Memory B cell (primary cell): ENCODE measurements around the gene SLC22A1.
"Not testable (repeated sequence)": the region's sequence is repeated elsewhere in the genome, so short reads cannot be mapped to it uniquely, and the experiment has no call there.

Source experiments
- ATAC-seq: fragments of 150-1000 bp; cut with Tn5 transposase; 2 replicates; pipeline ENCODE4 v1.10.0; 2021; ENCODE audit warnings: low read depth, mild to moderate bottlenecking, moderate library complexity
- DNase-seq, 2 donors: peaks; one replicate each; pipeline ENCODE4 v3.0.0; 2022; ENCODE audit warnings: low spot score in 2 of 2
- H3K27ac Mint-ChIP-seq: one replicate; pipeline ENCODE4 v1.8.0; 2022; ENCODE audit warnings: mild to moderate bottlenecking, moderate library complexity, mixed read lengths
- H3K27me3 Mint-ChIP-seq: one replicate; pipeline ENCODE4 v1.8.0; 2022; ENCODE audit warnings: mixed read lengths
- H3K36me3 Mint-ChIP-seq: one replicate; pipeline ENCODE4 v1.8.0; 2022; ENCODE audit warnings: mild to moderate bottlenecking, mixed read lengths
- H3K4me1 Mint-ChIP-seq: one replicate; pipeline ENCODE4 v1.8.0; 2022; ENCODE audit warnings: mixed read lengths
- H3K4me3 Mint-ChIP-seq: one replicate; pipeline ENCODE4 v1.8.0; 2022; ENCODE audit warnings: mild to moderate bottlenecking, moderate library complexity, mixed read lengths
- H3K9me3 Mint-ChIP-seq: one replicate; pipeline ENCODE4 v1.8.0; 2022; ENCODE audit warnings: mixed read lengths

Gene SLC22A1

DNA sequence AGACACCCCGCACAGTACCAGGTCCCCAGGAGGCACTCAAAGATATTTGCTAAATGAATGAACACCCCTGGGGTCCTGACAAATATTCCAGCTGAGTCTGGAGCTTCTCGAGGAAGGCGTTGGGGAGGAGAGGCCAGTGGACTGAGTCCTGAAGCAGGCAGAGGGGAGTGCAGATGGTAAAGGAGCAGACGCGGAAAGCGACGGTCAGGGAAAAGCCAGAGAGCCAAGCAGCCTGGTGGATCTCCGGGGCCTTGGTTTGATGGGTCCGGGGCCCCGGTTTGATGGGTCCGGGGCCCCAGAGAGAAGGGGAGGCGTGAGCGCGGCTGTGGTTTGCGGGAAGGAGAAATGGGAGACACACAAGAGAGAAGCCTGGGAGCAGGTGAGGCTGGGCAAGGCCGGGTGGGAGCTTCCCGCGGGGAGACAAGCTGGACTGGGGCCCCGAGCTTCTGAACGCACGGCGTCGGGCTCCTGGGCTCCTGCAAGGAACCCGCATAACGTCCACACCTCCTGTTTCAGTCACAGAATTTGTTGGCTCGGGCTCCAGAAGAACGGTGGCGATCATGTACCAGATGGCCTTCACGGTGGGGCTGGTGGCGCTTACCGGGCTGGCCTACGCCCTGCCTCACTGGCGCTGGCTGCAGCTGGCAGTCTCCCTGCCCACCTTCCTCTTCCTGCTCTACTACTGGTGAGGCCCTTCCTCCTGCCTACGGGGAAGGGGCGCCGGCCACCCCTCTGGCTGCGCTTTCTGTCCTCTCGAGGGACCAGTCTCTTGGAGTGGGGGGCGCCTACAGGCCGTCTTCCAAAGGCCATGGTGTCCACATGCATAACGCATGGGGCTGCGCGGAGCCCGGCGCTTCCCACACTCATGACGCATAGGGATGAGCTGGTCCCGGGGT is 12.1 kb downstream of the SLC22A1 start:
- no peaks in the 10 kb centered on the region for H3K27me3 Mint-ChIP-seq
- H3K36me3 Mint-ChIP-seq: no peaks in the 10 kb centered on the region
- no peak overlapping the region for H3K27ac Mint-ChIP-seq
- ATAC-seq (no peak), DNase-seq (no peak)
- no peak overlapping the region for H3K4me3 Mint-ChIP-seq
- H3K4me1 Mint-ChIP-seq: no peaks in the 10 kb centered on the region
- H3K9me3 Mint-ChIP-seq: no peaks in the 10 kb centered on the region

DNA sequence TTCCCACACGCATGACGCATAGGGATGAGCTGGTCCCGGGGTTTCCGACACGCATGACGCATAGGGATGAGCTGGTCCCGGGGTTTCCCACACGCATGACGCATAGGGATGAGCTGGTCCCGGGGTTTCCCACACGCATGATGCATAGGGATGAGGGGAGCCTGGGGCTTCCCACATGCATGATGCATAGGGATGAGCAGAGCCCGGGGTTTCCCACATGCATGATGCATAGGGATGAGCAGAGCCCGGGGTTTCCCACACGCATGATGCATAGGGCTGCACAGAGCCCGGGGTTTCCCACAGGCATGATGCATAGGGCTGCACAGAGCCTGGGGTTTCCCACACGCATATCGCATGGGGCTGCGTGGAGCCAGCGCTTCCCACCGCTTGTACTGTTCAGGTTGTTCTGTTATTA is 12.7 kb downstream of the SLC22A1 start:
- not testable (repeated sequence) for DNase-seq, H3K27ac Mint-ChIP-seq, H3K36me3 Mint-ChIP-seq, H3K27me3 Mint-ChIP-seq, ATAC-seq, H3K9me3 Mint-ChIP-seq, H3K4me1 Mint-ChIP-seq, H3K4me3 Mint-ChIP-seq

DNA sequence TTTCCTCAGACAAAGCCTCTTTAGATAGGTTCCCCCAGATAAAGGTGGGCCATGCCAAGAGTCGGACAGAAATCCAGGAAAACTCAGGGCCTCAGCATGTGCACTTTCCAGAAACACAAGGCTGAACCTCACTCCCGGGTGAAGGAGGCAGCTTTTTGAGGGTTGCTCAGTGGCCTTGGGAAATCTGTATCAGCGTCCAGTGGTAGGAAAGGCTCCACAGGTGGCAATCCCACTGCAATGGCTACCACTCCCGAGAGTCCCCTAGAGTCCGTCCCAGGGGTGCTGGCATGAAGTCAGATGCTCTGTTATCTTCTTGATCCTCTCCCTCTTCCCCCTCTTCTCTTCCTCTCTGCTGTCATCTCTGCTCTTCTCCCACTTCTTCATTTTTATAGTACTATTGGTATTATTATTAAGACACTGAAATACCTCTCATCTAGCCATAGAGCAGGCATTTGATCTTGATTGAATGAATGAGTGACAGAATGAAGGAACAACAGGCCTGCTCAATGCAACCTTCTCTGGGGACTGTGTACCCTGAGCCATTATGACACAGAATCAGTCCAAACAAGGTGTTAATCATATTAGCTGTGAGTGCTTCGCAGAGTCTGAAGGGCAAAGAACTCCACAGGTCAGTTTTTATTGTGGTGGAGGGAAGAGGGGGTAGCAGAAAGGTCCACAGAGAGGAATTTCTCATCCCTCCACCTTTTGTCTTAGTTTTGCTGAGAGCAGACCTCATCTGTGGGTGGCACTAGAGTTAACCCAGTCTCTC is 13.3 kb downstream of the SLC22A1 start:
- Mint-ChIP-seq H3K36me3 (no peaks in the 10 kb centered on the region), H3K27me3 (no peaks in the 10 kb centered on the region), H3K4me3 (no peak overlapping the region), H3K9me3 (no peaks in the 10 kb centered on the region), H3K4me1 (no peaks in the 10 kb centered on the region), H3K27ac (no peak overlapping the region)
- ATAC-seq (no peak), DNase-seq (no peak)

DNA sequence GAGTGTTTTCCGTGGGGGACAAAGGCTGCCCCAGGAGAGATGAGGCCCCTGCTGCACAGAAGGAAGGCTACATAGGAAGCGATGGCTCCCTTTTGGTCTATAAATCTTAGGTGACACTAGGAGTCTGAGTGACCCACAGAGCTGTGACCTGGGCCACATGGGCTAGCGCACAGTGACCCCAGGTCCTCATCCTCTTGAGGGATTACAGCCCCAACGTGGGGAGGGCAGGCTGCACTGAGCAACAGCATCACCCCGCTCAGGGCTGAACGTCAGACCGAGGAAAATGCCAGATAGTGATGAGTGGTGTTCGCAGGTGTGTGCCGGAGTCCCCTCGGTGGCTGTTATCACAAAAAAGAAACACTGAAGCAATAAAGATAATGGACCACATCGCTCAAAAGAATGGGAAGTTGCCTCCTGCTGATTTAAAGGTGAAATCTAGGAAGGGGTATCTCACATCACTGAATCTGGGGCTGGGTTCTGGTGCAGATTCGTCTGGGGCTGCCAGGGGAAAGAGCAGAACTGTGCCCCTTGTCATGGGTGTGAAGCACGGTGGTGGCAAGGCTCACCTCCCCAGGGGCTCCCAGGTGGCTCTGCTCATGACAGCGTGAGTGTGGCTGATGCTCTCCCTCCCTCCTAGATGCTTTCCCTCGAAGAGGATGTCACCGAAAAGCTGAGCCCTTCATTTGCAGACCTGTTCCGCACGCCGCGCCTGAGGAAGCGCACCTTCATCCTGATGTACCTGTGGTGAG is 14.5 kb downstream of the SLC22A1 start:
- H3K4me1 Mint-ChIP-seq: no peaks in the 10 kb centered on the region
- no peak overlapping the region for H3K27ac Mint-ChIP-seq
- no peaks in the 10 kb centered on the region for H3K27me3 Mint-ChIP-seq
- H3K36me3 Mint-ChIP-seq: no peaks in the 10 kb centered on the region
- no peak for DNase-seq
- H3K4me3 Mint-ChIP-seq: no peak overlapping the region
- no peaks in the 10 kb centered on the region for H3K9me3 Mint-ChIP-seq
- ATAC-seq: no peak

DNA sequence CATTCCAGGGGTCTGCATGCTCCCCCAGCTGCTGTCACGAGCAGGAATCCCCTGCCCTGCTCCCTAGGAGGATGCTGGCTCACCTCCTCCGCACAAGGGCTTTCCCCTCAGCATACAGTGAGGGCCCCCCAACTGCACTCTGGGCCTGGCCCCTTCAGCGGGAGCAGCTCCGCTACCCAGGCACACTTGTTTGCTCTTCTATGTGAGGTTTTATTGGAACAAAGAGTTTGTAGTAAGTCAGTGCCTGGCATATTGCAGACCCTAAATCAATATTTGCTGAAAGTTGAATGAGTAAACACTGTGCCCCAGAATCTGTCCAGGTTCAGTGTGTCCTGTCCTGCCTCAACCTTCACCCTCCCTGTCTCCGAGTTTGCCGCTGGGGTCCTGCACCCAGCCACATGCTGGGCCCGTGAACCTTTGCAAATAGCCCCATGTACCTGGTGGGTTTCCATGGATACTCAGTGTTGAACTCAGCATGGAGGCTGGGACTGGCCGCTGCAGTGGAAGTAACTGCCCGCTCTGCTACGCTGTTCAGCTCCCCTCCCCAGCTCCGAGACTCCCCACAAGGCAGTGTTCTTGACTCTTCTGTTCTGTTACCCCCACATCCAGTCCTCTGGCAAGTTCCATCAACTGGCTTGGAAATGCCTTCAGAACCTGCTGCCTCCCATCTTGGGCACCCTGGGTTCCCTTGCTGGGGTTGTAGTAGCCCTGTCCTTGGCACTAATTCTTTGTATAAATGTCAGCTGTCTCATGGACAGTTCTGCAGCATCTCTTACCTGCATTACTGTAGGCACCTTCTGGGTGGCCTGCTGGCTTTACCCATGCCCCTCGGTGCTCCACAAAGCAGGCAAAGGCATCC is 15.7 kb downstream of the SLC22A1 start:
- H3K27ac Mint-ChIP-seq: no peak overlapping the region
- H3K4me1 Mint-ChIP-seq: no peaks in the 10 kb centered on the region
- no peak for DNase-seq

DNA sequence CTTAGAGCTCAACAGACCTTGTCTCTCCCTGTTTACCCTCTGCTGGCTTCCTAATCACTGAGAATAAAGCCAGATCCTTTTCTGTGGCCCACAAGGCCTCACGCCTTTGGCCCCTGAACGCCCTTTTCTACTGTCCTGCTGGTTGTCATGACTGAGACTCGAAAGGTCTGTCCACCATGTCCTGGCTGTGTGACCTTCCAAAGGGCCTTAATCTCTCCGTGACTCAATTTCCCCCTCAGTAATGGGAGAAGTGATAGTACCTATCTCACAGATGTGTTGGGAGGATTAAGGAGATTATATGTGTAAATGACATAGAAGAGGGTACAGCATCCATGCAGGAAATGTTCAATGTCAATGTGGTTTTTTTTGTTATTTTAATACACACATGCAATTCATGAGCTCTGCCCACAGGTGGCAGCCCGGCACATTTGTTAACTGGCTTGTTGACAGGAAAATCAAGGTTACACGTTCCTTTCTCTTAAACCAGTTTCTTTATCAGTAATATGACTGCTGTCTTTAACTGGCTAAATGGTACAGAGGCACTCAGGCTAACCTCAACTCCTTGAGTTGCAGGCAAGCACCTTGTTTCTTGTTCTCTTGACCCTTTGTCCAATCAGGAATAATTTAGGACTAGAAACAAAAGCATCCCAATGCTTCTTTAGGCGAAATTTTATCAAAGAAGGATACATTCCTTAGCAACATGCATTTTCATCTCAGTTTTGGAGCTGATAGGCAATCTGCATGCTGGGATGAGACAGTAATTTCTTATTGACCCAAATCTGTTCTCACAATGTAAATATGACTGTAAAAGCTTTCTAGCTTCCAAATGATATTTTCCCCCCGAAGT is 16.6 kb downstream of the SLC22A1 start:
- DNase-seq: peak in 1 of 2 donors; percentile 23
- Mint-ChIP-seq H3K9me3 (no peaks in the 10 kb centered on the region), H3K27ac (peak overlapping the region; percentile 49), H3K27me3 (peaks cover 3% of the 10 kb centered on the region), H3K36me3 (no peaks in the 10 kb centered on the region), H3K4me1 (no peaks in the 10 kb centered on the region), H3K4me3 (no peak overlapping the region)
- ATAC-seq: no peak

More for the DNA sequence above, 15.7 kb downstream of the SLC22A1 start:
- H3K36me3 Mint-ChIP-seq: no peaks in the 10 kb centered on the region
- H3K9me3 Mint-ChIP-seq: no peaks in the 10 kb centered on the region
- H3K27me3 Mint-ChIP-seq: peaks cover 3% of the 10 kb centered on the region
- ATAC-seq: no peak
- no peak overlapping the region for H3K4me3 Mint-ChIP-seq

DNA sequence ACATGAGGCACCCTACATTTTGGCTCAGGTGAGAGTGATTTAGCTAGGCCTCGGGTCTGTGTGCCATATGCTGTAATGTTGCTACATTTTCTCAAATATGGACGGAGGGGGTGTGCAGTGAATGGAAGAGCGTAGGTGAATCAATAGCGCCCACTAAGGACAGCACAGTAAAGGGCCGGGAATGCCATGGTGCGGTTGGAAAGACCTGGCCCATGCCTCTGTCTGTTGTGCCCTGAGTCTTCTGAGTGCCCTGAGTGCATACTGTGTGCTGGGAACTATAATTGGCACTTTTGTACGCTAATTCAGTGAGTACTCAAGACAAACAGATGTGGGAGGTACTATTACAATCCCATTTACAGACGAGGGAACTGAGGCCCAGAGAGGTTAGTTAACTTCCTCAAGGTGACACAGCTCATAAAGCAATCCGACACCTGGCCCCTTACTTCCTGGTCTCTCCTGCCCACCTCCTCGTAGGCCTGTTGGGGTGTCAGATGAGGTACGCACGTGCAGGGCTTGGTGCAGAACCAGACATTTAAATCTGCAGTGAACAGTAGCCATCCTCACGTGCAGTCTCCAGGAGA is 17.3 kb downstream of the SLC22A1 start:
- ATAC-seq (no peak), DNase-seq (no peak)
- no peak overlapping the region for H3K27ac Mint-ChIP-seq
- no peaks in the 10 kb centered on the region for H3K36me3 Mint-ChIP-seq
- H3K4me3 Mint-ChIP-seq: no peak overlapping the region
- H3K27me3 Mint-ChIP-seq: peaks cover 3% of the 10 kb centered on the region
- no peaks in the 10 kb centered on the region for H3K4me1 Mint-ChIP-seq
- H3K9me3 Mint-ChIP-seq: no peaks in the 10 kb centered on the region

DNA sequence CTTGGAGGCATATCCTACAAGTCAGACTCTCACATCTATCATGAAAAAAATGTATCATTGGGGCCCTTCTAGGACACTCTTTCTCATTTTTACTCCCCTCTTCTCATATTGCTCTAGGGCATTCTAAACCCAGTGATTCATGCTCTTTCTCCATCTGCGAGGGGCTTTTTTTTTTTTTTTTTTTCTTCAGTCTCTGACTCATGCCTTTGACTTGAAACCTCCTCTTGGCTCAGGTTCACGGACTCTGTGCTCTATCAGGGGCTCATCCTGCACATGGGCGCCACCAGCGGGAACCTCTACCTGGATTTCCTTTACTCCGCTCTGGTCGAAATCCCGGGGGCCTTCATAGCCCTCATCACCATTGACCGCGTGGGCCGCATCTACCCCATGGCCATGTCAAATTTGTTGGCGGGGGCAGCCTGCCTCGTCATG is 17.8 kb downstream of the SLC22A1 start:
- H3K9me3 Mint-ChIP-seq: peaks cover 2% of the 10 kb centered on the region
- H3K36me3 Mint-ChIP-seq: peaks cover 2% of the 10 kb centered on the region
- no peak overlapping the region for H3K4me3 Mint-ChIP-seq
- no peak overlapping the region for H3K27ac Mint-ChIP-seq
- H3K27me3 Mint-ChIP-seq: peaks cover 3% of the 10 kb centered on the region
- DNase-seq (no peak), ATAC-seq (no peak)
- no peaks in the 10 kb centered on the region for H3K4me1 Mint-ChIP-seq

DNA sequence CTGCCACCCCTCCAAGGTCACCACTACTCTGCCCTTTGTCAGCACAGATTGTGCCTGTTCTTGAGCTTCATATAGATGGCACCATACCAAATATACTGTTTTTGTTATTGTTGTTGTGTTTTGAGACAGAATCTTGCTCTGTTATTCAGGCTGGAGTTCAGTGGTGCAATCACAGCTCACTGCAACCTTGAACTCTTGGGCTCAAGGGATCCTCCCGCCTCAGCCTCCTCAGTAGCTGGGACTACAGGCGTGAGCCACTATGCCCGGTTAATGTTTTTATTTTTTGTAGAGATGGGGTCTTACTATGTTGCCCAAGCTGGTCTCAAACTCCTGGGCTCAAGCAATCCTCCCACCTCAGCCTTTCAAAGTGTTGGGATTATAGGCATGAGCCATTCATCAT is 18.9 kb downstream of the SLC22A1 start:
- H3K27ac Mint-ChIP-seq: not testable (repeated sequence)

DNA sequence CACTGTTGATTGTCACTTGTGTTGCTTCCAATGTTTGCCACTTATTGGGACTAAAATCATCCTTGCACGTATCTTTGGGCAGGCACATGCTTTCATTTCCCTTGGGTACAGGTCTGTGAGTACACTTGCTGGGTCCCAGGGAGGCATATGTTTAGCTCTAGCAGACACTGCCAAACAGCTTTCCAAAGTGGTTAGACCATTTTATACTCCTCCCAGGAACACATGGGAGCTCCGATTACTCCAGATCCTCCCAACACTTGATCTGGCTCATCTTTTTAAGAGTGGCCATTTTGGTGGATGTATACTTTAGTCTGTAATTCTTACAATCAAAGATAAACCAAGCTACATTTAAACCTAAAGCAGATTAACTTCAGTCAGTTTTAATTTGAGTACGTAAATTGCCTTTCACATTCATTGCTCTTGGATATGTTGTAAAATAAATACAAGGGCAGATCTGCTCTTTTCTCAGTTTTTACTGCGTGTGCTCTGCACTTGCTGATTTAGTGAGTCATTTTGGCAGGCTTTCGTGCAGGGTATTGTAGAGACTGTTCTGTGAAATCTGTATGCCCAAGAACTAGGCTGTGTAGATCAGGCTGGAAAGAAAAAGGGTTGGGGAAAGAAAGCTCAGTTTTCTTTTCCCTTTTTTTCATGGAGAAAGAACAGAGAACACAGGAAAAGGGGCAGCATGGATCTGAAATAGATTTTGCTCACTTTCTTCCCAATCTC is 19.5 kb downstream of the SLC22A1 start:
- no peaks in the 10 kb centered on the region for H3K4me1 Mint-ChIP-seq
- no peak for DNase-seq
- H3K27me3 Mint-ChIP-seq: peaks cover 3% of the 10 kb centered on the region
- H3K9me3 Mint-ChIP-seq: peaks cover 2% of the 10 kb centered on the region
- no peak overlapping the region for H3K27ac Mint-ChIP-seq
- H3K36me3 Mint-ChIP-seq: peaks cover 4% of the 10 kb centered on the region
- no peak for ATAC-seq
- no peak overlapping the region for H3K4me3 Mint-ChIP-seq

More for the DNA sequence above, 18.9 kb downstream of the SLC22A1 start:
- not testable (repeated sequence) for ATAC-seq, H3K9me3 Mint-ChIP-seq, H3K4me1 Mint-ChIP-seq, DNase-seq, H3K4me3 Mint-ChIP-seq, H3K36me3 Mint-ChIP-seq, H3K27me3 Mint-ChIP-seq

DNA sequence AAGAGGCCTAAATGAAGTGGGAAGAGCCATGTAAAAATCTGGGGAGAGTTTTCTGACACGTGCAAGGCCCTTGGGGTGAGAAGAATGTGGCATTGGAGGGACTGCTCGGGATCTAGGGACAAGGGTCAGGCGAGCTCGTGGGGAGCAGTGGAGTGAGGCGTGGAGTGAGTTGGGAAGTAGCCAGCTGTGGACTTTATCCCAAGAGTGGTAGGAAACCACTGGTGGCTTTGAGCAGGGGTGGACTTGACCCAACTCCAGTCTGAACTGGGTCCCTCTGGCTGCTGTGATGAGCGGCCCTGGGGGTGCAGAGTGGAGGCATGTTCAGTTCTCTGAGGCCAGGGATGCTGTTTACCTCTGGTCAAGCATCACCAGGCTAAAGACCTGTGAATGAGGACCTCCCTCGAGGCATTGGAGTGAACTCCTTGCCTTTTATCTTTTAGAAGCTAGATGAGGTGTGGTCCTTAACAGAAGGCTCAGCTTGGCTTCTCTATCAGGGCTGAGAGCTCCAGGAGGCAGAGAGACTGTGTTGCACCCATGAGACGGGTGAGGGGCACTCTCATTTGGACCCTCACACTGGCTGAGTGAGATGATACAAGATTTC is 20.6 kb downstream of the SLC22A1 start:
- H3K27ac Mint-ChIP-seq: no peak overlapping the region
- no peak overlapping the region for H3K4me3 Mint-ChIP-seq
- no peaks in the 10 kb centered on the region for H3K4me1 Mint-ChIP-seq
- peaks cover 3% of the 10 kb centered on the region for H3K27me3 Mint-ChIP-seq
- peaks cover 5% of the 10 kb centered on the region for H3K36me3 Mint-ChIP-seq
- DNase-seq (no peak), ATAC-seq (no peak)
- peaks cover 2% of the 10 kb centered on the region for H3K9me3 Mint-ChIP-seq
